ENCODE data around the gene BPIFB6. TPM values are rescaled to one million over a fixed set of nuclear protein-coding genes. Genes with fewer than 3 reads are reported as not detected.

The BPIFB6 gene
- total and polyA plus RNA-seq, 4 donors = not detected

GRCh38 chr20:33027769-33028751 lies 3.4 kb upstream of the BPIFB6 start:
- Histone ChIP-seq H3K9me3 (ENCODE audit: control insufficient read depth in 4 of 4, low read length in 3 of 4) (no peaks in the 10 kb centered on the region), H3K27me3 (ENCODE audit: control insufficient read depth in 4 of 4, insufficient read depth in 4 of 4, low read length in 3 of 4) (peaks cover 0 to 2% (median 0%) of the 10 kb centered on the region in 4 donors), H3K4me3 (ENCODE audit: low read depth in 1 of 3, low read length in 3 of 3) (no peak overlapping the region), H3K9ac (ENCODE audit: low read depth in 1 of 2, low read length in 2 of 2) (no peak overlapping the region), H3K4me1 (ENCODE audit: control insufficient read depth in 4 of 4, insufficient read depth in 4 of 4, low read length in 3 of 4) (no peaks in the 10 kb centered on the region), H3K36me3 (ENCODE audit: control insufficient read depth in 4 of 4, insufficient read depth in 3 of 4, low read depth in 1 of 4, low read length in 3 of 4) (no peaks in the 10 kb centered on the region), H3K27ac (ENCODE audit: low read depth in 1 of 2, low read length in 2 of 2) (no peak overlapping the region)
- WGBS = 82% methylated on average over 12 of the region's 12 CpGs
- DNase-seq (ENCODE audit: low spot score) = no peak
- no peak for TF ChIP-seq HNF4A (conservative IDR thresholded peaks at IDR 0.05)
- no peak for TF ChIP-seq NR2F2 (IDR thresholded peaks at IDR 0.05)
- TF ChIP-seq FOXA2 (IDR thresholded peaks at IDR 0.05) = no peak
- TF ChIP-seq JUND (IDR thresholded peaks at IDR 0.05) = no peak
- no peak for TF ChIP-seq FOXA1 (IDR thresholded peaks at IDR 0.05)
- TF ChIP-seq SP1 (IDR thresholded peaks at IDR 0.05) = no peak
- TF ChIP-seq ZBTB33 (IDR thresholded peaks at IDR 0.05) = no peak
- TF ChIP-seq, protein P1, sequence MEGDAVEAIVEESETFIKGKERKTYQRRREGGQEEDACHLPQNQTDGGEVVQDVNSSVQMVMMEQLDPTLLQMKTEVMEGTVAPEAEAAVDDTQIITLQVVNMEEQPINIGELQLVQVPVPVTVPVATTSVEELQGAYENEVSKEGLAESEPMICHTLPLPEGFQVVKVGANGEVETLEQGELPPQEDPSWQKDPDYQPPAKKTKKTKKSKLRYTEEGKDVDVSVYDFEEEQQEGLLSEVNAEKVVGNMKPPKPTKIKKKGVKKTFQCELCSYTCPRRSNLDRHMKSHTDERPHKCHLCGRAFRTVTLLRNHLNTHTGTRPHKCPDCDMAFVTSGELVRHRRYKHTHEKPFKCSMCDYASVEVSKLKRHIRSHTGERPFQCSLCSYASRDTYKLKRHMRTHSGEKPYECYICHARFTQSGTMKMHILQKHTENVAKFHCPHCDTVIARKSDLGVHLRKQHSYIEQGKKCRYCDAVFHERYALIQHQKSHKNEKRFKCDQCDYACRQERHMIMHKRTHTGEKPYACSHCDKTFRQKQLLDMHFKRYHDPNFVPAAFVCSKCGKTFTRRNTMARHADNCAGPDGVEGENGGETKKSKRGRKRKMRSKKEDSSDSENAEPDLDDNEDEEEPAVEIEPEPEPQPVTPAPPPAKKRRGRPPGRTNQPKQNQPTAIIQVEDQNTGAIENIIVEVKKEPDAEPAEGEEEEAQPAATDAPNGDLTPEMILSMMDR (IDR thresholded peaks at IDR 0.05; ENCODE audit: low read depth, low read length, missing input control) = no peak

GRCh38 chr20:33028875-33029274 lies 2.6 kb upstream of the BPIFB6 start:
- Histone ChIP-seq H3K4me1 (ENCODE audit: control insufficient read depth in 4 of 4, insufficient read depth in 4 of 4, low read length in 3 of 4) (no peaks in the 10 kb centered on the region), H3K9me3 (ENCODE audit: control insufficient read depth in 4 of 4, low read length in 3 of 4) (no peaks in the 10 kb centered on the region), H3K4me3 (ENCODE audit: low read depth in 1 of 3, low read length in 3 of 3) (no peak overlapping the region), H3K36me3 (ENCODE audit: control insufficient read depth in 4 of 4, insufficient read depth in 3 of 4, low read depth in 1 of 4, low read length in 3 of 4) (no peaks in the 10 kb centered on the region), H3K27ac (ENCODE audit: low read depth in 1 of 2, low read length in 2 of 2) (no peak overlapping the region), H3K27me3 (ENCODE audit: control insufficient read depth in 4 of 4, insufficient read depth in 4 of 4, low read length in 3 of 4) (no peaks in the 10 kb centered on the region), H3K9ac (ENCODE audit: low read depth in 1 of 2, low read length in 2 of 2) (no peak overlapping the region)
- whole genome bisulfite sequencing = 68% methylated on average over 7 of the region's 7 CpGs
- TF ChIP-seq JUND (IDR thresholded peaks at IDR 0.05) (no peak), SP1 (IDR thresholded peaks at IDR 0.05) (no peak), YY1 (IDR thresholded peaks at IDR 0.05) (no peak), RXRA (IDR thresholded peaks at IDR 0.05) (no peak), NR2F2 (IDR thresholded peaks at IDR 0.05) (no peak), HNF4G (IDR thresholded peaks at IDR 0.05) (no peak), ZBTB33 (IDR thresholded peaks at IDR 0.05) (no peak), TAF1 (conservative IDR thresholded peaks at IDR 0.05) (no peak), FOXA2 (IDR thresholded peaks at IDR 0.05) (no peak), EGR1 (IDR thresholded peaks at IDR 0.05; ENCODE audit: low read depth in 2 of 2) (no peak), HNF4A (conservative IDR thresholded peaks at IDR 0.05) (no peak), RAD21 (IDR thresholded peaks at IDR 0.05) (no peak), GABPA (IDR thresholded peaks at IDR 0.05 in 1 of 2, conservative IDR thresholded peaks at IDR 0.05 in 1 of 2) (no peak), ATF3 (IDR thresholded peaks at IDR 0.05) (no peak), FOXA1 (IDR thresholded peaks at IDR 0.05) (no peak)
- TF ChIP-seq, protein P2, sequence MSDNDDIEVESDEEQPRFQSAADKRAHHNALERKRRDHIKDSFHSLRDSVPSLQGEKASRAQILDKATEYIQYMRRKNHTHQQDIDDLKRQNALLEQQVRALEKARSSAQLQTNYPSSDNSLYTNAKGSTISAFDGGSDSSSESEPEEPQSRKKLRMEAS (IDR thresholded peaks at IDR 0.05) = no peak
- TF ChIP-seq, protein P1 (IDR thresholded peaks at IDR 0.05; ENCODE audit: low read depth, low read length, missing input control) = no peak
- TF ChIP-seq, protein P3, sequence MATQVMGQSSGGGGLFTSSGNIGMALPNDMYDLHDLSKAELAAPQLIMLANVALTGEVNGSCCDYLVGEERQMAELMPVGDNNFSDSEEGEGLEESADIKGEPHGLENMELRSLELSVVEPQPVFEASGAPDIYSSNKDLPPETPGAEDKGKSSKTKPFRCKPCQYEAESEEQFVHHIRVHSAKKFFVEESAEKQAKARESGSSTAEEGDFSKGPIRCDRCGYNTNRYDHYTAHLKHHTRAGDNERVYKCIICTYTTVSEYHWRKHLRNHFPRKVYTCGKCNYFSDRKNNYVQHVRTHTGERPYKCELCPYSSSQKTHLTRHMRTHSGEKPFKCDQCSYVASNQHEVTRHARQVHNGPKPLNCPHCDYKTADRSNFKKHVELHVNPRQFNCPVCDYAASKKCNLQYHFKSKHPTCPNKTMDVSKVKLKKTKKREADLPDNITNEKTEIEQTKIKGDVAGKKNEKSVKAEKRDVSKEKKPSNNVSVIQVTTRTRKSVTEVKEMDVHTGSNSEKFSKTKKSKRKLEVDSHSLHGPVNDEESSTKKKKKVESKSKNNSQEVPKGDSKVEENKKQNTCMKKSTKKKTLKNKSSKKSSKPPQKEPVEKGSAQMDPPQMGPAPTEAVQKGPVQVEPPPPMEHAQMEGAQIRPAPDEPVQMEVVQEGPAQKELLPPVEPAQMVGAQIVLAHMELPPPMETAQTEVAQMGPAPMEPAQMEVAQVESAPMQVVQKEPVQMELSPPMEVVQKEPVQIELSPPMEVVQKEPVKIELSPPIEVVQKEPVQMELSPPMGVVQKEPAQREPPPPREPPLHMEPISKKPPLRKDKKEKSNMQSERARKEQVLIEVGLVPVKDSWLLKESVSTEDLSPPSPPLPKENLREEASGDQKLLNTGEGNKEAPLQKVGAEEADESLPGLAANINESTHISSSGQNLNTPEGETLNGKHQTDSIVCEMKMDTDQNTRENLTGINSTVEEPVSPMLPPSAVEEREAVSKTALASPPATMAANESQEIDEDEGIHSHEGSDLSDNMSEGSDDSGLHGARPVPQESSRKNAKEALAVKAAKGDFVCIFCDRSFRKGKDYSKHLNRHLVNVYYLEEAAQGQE (IDR thresholded peaks at IDR 0.05) = no peak
- DNase-seq (ENCODE audit: low spot score) = no peak
